WTC11 (cell line): ENCODE results near the gene ARVCF. TPM values are rescaled to one million over a fixed set of nuclear protein-coding genes. Genes with fewer than 3 reads are reported as not detected.
A peak's percentile ranks its signal among the peaks of the same experiment; 100 is the strongest.
"Not testable (repeated sequence)": the region's sequence is repeated elsewhere in the genome, so short reads cannot be mapped to it uniquely, and the experiment has no call there.

Experiments
- ATAC-seq: fragments of 200-7000 bp; cut with Tn5 transposase; 2 replicates; pipeline ENCODE4 v1.10.0; 2021; ENCODE audit warnings: mild to moderate bottlenecking, moderate library complexity
- CTCF ChIA-PET: fragments of 300-600 bp; sonication (Branson Sonifier 250); formaldehyde crosslinking; loops from one replicate; lab custom pipeline; 2021; ENCODE audit warnings: antibody characterized with exemption; lab: Charles Lee
- POLR2A ChIA-PET: fragments of 350-600 bp; sonication (Branson Sonifier 250); formaldehyde crosslinking; loops from one replicate; lab custom pipeline; 2021; ENCODE audit warnings: antibody characterized with exemption; lab: Charles Lee
- DNase-seq: peaks from one replicate; pipeline ENCODE4 v3.0.0; 2021; ENCODE audit warnings: low spot score
- H3K27ac Mint-ChIP-seq: 2 replicates; pipeline ENCODE4 v1.8.0; 2021; ENCODE audit warnings: mixed read lengths
- H3K27me3 Mint-ChIP-seq: 2 replicates; pipeline ENCODE4 v1.8.0; 2021; ENCODE audit warnings: low read depth, mild to moderate bottlenecking, moderate library complexity, mixed read lengths
- H3K36me3 Mint-ChIP-seq: 2 replicates; pipeline ENCODE4 v1.8.0; 2021; ENCODE audit warnings: mixed read lengths
- H3K4me1 Mint-ChIP-seq: 2 replicates; pipeline ENCODE4 v1.8.0; 2022; ENCODE audit warnings: mixed read lengths
- H3K4me3 Mint-ChIP-seq: 2 replicates; pipeline ENCODE4 v1.8.0; 2021; ENCODE audit warnings: mild to moderate bottlenecking, moderate library complexity, mixed read lengths
- H3K9me3 Mint-ChIP-seq: 2 replicates; pipeline ENCODE4 v1.8.0; 2021; ENCODE audit warnings: mixed read lengths
- FOXJ3 ChIP-seq: sonication (generic); formaldehyde crosslinking; IDR thresholded peaks from 2 replicates; pipeline ENCODE4 v1.9.0; 2021; ENCODE audit warnings: missing genetic modification reagents, mild to moderate bottlenecking, borderline replicate concordance
- GABPB1 ChIP-seq: sonication (generic); formaldehyde crosslinking; IDR thresholded peaks from 2 replicates; pipeline ENCODE4 v1.8.1; 2023; ENCODE audit warnings: mild to moderate bottlenecking, missing genetic modification reagents
- JUN ChIP-seq: sonication (generic); formaldehyde crosslinking; IDR thresholded peaks from 2 replicates; pipeline ENCODE4 v1.8.0; 2023; ENCODE audit warnings: mild to moderate bottlenecking, missing genetic modification reagents
- KAT7 ChIP-seq: sonication (generic); formaldehyde crosslinking; IDR thresholded peaks from 2 replicates; pipeline ENCODE4 v1.8.1; 2023; ENCODE audit warnings: missing genetic modification reagents, mild to moderate bottlenecking, borderline replicate concordance
- SMAD3 ChIP-seq: sonication (generic); formaldehyde crosslinking; IDR thresholded peaks from 2 replicates; pipeline ENCODE4 v1.8.0; 2022; ENCODE audit warnings: missing genetic modification reagents, mild to moderate bottlenecking, borderline replicate concordance
- SP1 ChIP-seq: sonication (generic); formaldehyde crosslinking; conservative IDR thresholded peaks from 2 replicates; pipeline ENCODE4 v1.8.1; 2022; ENCODE audit warnings: missing genetic modification reagents
- ZNF138 ChIP-seq: sonication (generic); formaldehyde crosslinking; conservative IDR thresholded peaks from 2 replicates; pipeline ENCODE4 v1.8.1; 2022; ENCODE audit warnings: mild to moderate bottlenecking, moderate library complexity, missing genetic modification reagents
- ZNF232 ChIP-seq: sonication (generic); formaldehyde crosslinking; IDR thresholded peaks from 2 replicates; pipeline ENCODE4 v1.8.0; 2022; ENCODE audit warnings: mild to moderate bottlenecking, missing genetic modification reagents
- ZNF263 ChIP-seq: sonication (generic); formaldehyde crosslinking; IDR thresholded peaks from 2 replicates; pipeline ENCODE4 v1.8.1; 2022; ENCODE audit warnings: low read depth, mild to moderate bottlenecking, moderate library complexity, missing genetic modification reagents
- total RNA-seq: library from RNA; stranded (reverse); gene quantifications from 3 replicates; pipeline ENCODE4 v1.2.3, GENCODE V29; 2021
- TF ChIP-seq, protein P1 (sequence below): sonication (generic); formaldehyde crosslinking; IDR thresholded peaks from 2 replicates; pipeline ENCODE4 v1.8.1; 2022; ENCODE audit warnings: mild to moderate bottlenecking, missing genetic modification reagents, moderate library complexity, borderline replicate concordance
- TF ChIP-seq, protein P2 (sequence below): sonication (generic); formaldehyde crosslinking; conservative IDR thresholded peaks from 2 replicates; pipeline ENCODE4 v1.8.1; 2023; ENCODE audit warnings: mild to moderate bottlenecking, low read depth, missing genetic modification reagents, moderate library complexity

ARVCF gene
- total RNA-seq, 1 experiment from 2014 or later, result 65.4 TPM

DNA sequence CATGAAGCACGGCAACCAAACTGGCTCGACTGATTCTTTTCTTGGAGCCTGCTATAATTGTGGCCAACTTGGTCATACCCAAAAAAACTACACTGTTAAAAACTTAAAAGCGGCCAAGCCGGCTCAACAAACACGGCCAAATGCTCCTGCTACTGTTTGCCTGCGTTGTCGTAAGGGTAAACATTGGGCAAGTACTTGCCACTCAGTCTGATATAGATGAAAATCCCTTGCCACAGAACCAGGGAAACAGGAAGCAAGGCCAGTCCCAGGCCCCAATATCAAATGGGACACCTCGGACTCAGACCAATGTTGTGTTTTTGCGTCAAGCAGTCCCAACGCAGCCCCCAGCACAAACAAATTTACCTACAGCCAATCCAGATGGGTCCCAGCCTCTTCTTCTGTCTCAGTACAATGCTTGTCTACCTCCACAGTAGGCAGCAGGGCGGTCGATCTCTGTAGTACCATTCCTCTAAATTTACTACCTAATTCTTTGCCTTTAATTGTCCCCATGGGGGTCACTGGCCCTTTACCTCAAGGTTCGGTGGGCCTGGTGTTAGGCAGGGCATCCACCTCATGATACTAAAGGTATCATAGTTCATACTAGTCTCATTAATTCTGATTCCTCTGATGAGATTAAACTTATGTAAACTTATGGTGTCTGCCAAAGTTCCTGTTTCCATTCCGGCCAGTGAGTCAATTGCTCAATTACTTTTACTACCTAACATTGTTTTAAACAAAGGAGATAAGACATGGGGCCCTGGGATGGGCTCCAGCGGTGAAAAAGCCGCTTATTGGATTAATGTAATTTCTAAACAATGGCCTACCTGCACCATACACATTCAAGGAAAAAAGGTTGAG, 78.8 kb downstream of the ARVCF start:
- ATAC-seq, result no peak
- H3K27ac Mint-ChIP-seq, result no peak overlapping the region
- CTCF ChIA-PET, result interaction anchor here (0.9 to 1.3 kb wide), 4 partner anchors 16 to 208 kb away, joined by 3 to 7 read pairs (median 4); no protein-coding TSS in a partner anchor

DNA sequence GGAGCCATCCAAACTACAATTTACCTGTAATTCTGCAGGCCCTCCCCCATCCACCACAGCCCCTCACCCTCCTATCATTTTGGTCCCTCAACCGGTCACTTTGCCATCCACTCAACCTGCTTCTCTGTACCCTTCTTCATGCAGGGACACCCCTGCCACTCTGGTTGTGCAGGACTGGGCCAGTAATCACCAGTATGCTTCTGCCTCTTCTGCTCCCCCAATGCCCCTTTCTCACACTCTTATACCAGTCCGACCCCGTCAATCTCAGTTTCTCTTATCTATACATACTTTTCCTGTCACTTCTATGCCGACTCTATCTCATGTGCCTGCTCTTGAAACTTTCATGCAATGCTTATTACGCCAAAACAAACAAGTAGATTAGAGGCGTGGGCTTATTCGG, 80.1 kb downstream of the ARVCF start:
- Mint-ChIP-seq H3K27ac (no peak overlapping the region), H3K27me3 (peaks cover 7% of the 10 kb centered on the region), H3K4me3 (no peak overlapping the region), H3K4me1 (peaks cover 4% of the 10 kb centered on the region; the same call in 1 of the 2 replicates), H3K9me3 (peaks cover 28% of the 10 kb centered on the region), H3K36me3 (peaks cover 28% of the 10 kb centered on the region)
- ATAC-seq, result no peak
- POLR2A ChIA-PET, result no interaction called here
- DNase-seq, result no peak
- CTCF ChIA-PET, result interaction anchor here (0.9 to 1.3 kb wide), 2 partner anchors 15 to 17 kb away, joined by 3 to 7 read pairs; no protein-coding TSS in a partner anchor
- TF ChIP-seq ZNF138 (CRISPR knock-in tag) (no peak), SP1 (CRISPR knock-in tag) (no peak), FOXJ3 (CRISPR knock-in tag) (no peak), JUN (CRISPR knock-in tag) (no peak)

More for the DNA sequence above, 78.8 kb downstream of the ARVCF start:
- peaks cover 28% of the 10 kb centered on the region for H3K36me3 Mint-ChIP-seq
- no peak for DNase-seq
- H3K4me3 Mint-ChIP-seq, result no peak overlapping the region
- POLR2A ChIA-PET, result no interaction called here
- peaks cover 28% of the 10 kb centered on the region for H3K9me3 Mint-ChIP-seq
- TF ChIP-seq SMAD3 (no peak), ZNF232 (CRISPR knock-in tag) (no peak), ZNF263 (CRISPR knock-in tag) (no peak), GABPB1 (CRISPR knock-in tag) (peak; percentile 41; the same call in 1 of the 2 replicates), KAT7 (CRISPR knock-in tag) (no peak)
- H3K4me1 Mint-ChIP-seq, result peaks cover 14% of the 10 kb centered on the region
- peaks cover 7% of the 10 kb centered on the region for H3K27me3 Mint-ChIP-seq

DNA sequence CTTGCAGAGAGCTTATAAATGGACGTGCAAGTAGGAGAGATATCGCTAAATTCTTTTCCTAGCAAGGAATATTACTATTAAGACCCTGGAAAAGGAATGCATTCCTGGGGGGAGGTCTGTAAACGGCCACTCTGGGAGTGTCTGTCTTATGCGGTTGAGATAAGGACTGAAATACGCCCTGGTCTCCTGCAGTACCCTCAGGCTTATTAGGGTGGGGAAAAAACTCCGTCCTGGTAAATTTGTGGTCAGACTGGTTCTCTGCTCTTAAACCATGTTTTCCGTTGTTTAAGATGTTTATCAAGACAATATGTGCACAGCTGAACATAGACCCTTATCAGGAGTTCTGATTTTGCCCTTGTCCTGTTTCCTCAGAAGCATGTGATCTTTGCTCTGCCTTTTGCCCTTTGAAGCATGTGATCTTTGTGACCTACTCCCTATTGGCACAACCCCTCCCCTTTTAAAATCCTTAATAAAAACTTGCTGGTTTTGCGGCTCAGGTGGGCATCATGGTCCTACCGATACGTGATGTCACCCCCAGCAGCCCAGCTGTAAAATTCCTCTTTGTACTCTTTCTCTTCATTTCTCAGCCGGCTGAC, 81.4 kb downstream of the ARVCF start:
- H3K36me3 Mint-ChIP-seq, result peaks cover 28% of the 10 kb centered on the region
- POLR2A ChIA-PET, H3K4me3 Mint-ChIP-seq, DNase-seq, ATAC-seq, H3K27me3 Mint-ChIP-seq, H3K27ac Mint-ChIP-seq, H3K4me1 Mint-ChIP-seq: not testable (repeated sequence)
- peaks cover 28% of the 10 kb centered on the region for H3K9me3 Mint-ChIP-seq
- CTCF ChIA-PET, result interaction anchor here (0.6 kb wide), 1 partner anchor 241 kb away, joined by 3 read pairs; no protein-coding TSS in a partner anchor

DNA sequence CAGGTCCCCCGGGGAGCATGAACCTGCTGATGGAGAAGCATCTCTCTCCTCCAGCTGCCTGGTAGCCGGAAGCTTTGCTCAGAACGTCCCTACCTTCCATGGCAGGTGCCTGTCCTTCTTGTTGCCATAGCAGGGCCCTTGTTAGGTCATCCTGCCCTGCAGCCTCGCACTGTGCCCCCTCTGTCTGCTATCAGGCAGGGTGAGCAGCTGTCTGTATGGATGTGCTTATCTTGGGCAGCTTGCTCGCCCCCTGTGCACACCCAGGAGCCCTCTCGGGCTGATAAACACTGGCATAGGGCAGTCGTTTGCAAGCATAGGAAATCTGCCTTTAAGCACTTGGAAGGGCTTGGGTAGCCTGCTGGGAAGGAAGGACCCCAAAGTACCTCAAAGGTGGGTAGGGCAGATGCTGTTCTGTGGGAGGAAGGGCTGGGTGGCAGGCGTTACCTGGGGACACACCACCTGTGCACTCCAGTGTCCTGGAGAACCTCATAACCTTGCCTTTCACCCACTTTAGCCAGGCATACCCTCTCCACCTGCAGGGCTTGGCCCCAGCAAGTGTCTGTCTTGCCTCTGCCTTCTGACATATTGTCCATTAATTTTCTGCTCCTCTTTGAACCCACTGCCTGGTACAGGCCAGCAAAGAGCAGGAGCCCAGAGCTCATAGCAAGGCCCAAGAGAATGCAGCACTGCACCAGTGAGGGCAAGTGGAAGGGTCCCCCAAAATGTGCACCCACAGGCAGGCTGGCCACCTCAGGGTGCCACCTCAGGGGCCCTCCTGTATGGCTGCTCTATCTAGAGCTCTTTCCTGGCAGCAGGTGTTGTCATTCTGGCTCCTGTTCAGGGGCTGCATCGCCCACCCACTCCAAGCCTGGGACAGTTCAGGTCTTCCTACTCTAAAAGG, 83.0 kb downstream of the ARVCF start:
- CTCF ChIA-PET, result interaction anchor here (0.6 kb wide), 1 partner anchor 29 kb away, joined by 4 read pairs; no protein-coding TSS in a partner anchor
- Mint-ChIP-seq H3K36me3 (peaks cover 28% of the 10 kb centered on the region), H3K27me3 (peaks cover 7% of the 10 kb centered on the region), H3K4me3 (no peak overlapping the region), H3K27ac (no peak overlapping the region), H3K4me1 (no peaks in the 10 kb centered on the region), H3K9me3 (peaks cover 28% of the 10 kb centered on the region)
- DNase-seq, result no peak
- ATAC-seq, result no peak
- POLR2A ChIA-PET, result interaction anchor here (0.6 kb wide), 1 partner anchor 13 kb away, joined by 3 read pairs; no protein-coding TSS in a partner anchor
- TF ChIP-seq, protein P1, sequence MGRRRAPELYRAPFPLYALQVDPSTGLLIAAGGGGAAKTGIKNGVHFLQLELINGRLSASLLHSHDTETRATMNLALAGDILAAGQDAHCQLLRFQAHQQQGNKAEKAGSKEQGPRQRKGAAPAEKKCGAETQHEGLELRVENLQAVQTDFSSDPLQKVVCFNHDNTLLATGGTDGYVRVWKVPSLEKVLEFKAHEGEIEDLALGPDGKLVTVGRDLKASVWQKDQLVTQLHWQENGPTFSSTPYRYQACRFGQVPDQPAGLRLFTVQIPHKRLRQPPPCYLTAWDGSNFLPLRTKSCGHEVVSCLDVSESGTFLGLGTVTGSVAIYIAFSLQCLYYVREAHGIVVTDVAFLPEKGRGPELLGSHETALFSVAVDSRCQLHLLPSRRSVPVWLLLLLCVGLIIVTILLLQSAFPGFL (CRISPR knock-in tag), result no peak
- TF ChIP-seq, protein P2, sequence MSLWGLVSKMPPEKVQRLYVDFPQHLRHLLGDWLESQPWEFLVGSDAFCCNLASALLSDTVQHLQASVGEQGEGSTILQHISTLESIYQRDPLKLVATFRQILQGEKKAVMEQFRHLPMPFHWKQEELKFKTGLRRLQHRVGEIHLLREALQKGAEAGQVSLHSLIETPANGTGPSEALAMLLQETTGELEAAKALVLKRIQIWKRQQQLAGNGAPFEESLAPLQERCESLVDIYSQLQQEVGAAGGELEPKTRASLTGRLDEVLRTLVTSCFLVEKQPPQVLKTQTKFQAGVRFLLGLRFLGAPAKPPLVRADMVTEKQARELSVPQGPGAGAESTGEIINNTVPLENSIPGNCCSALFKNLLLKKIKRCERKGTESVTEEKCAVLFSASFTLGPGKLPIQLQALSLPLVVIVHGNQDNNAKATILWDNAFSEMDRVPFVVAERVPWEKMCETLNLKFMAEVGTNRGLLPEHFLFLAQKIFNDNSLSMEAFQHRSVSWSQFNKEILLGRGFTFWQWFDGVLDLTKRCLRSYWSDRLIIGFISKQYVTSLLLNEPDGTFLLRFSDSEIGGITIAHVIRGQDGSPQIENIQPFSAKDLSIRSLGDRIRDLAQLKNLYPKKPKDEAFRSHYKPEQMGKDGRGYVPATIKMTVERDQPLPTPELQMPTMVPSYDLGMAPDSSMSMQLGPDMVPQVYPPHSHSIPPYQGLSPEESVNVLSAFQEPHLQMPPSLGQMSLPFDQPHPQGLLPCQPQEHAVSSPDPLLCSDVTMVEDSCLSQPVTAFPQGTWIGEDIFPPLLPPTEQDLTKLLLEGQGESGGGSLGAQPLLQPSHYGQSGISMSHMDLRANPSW (CRISPR knock-in tag), result no peak
